Measurements from ENCODE around the gene CETN2.

Gene CETN2

GRCh38 chrX:152832520-152832919, 2.0 kb upstream of the CETN2 start:
- TF ChIP-seq CTCF (IDR thresholded peaks at IDR 0.05; ENCODE audit: low read depth, low read length, missing control alignments), result no peak
- no peak for DNase-seq (ENCODE audit: extremely low read depth, low read depth)
- peak overlapping the region; percentile 75 for H3K4me3 ChIP-seq (replicated peaks; ENCODE audit: low read depth, low read length)

DNA sequence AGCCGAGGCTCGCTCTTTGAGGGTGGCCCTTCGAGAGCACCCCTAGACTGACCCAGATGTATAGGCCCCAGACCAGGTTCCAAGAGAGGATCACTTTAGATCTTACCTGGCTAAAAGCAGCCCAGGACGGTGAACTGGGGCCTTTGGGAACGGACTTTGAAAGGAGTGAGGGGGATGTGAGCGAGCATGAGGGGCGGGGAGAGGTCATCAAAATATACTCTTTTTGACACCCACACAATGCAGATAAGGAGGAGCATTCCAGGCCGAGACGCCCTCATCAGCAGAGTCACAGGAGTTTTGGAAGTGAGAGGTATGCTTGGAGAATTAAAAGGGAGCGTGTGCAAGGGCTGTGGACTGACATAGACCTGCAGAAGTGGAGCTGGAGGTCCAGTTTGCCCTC, 834 bp upstream of the CETN2 start:
- H3K4me3 ChIP-seq (replicated peaks; ENCODE audit: low read depth, low read length), result peak overlapping the region; percentile 75
- no peak for DNase-seq (ENCODE audit: extremely low read depth, low read depth)
- no peak for TF ChIP-seq CTCF (IDR thresholded peaks at IDR 0.05; ENCODE audit: low read depth, low read length, missing control alignments)

GRCh38 chrX:152824841-152825374, 5.6 kb downstream of the CETN2 start:
- no peak overlapping the region for H3K4me3 ChIP-seq (replicated peaks; ENCODE audit: low read depth, low read length)
- DNase-seq (ENCODE audit: extremely low read depth, low read depth), result no peak
- no peak for TF ChIP-seq CTCF (IDR thresholded peaks at IDR 0.05; ENCODE audit: low read depth, low read length, missing control alignments)

- TF ChIP-seq CTCF (IDR thresholded peaks at IDR 0.05; ENCODE audit: low read depth, low read length, missing control alignments), result no peak
- no peak overlapping the region for H3K4me3 ChIP-seq (replicated peaks; ENCODE audit: low read depth, low read length)
- no peak for DNase-seq (ENCODE audit: extremely low read depth, low read depth)
Observed at GRCh38 chrX:152823657-152824056, 6.9 kb downstream of the CETN2 start.

- no peak for TF ChIP-seq CTCF (IDR thresholded peaks at IDR 0.05; ENCODE audit: low read depth, low read length, missing control alignments)
- H3K4me3 ChIP-seq (replicated peaks; ENCODE audit: low read depth, low read length), result no peak overlapping the region
- no peak for DNase-seq (ENCODE audit: extremely low read depth, low read depth)
Observed at GRCh38 chrX:152822383-152823086, 8.0 kb downstream of the CETN2 start.

DNA sequence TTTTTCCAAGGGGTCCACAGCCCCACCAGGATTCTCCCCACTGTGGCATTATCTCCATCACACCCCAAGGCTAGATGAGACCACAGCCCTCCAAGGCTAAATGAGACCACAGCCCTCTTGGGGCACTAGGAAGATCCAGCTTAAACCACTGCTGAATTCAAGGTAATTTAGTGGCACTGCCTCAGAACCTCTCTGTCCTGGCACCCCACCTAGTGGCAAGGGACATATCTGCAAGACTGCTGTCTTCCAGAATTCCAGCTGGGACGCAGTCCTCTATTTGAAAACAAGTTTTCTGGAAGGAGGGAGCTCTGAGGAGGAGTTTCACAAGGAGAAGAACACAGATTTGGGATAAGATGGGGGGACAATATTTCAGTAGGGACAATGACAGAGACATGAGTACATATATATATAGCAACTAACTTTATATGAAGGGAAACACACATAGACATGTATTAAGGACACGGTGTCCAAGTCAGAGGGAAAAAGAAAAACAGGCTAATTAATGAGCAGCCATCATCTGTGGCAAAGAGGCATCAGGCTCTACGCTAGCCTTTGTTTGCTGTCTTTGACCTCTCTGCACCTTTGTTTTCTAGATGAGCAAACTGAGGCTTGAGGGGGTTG, 9.3 kb downstream of the CETN2 start:
- peak; percentile 62 for TF ChIP-seq CTCF (IDR thresholded peaks at IDR 0.05; ENCODE audit: low read depth, low read length, missing control alignments)
- no peak for DNase-seq (ENCODE audit: extremely low read depth, low read depth)
- no peak overlapping the region for H3K4me3 ChIP-seq (replicated peaks; ENCODE audit: low read depth, low read length)

Data from HFF-Myc (cell line).